Panc1 (cell line): ENCODE data around the gene F11. TPM values are rescaled to one million over a fixed set of nuclear protein-coding genes. Genes with fewer than 3 reads are reported as not detected.

ENCODE experiments used
- ATAC-seq: fragments of 200-7000 bp; cut with Tn5 transposase; 2 replicates; pipeline ENCODE4 v1.9.1; 2020; ENCODE audit warnings: mild to moderate bottlenecking, moderate library complexity
- BruUV-seq: library from RNA; stranded (reverse); fragments of 400-500 nt; replicated peaks from 2 replicates; lab custom pipeline; 2021; lab: Mats Ljungman, UMichigan
- CTCF ChIA-PET: fragments of 300-600 bp; sonication (Branson Sonifier 250); formaldehyde crosslinking; loops from one replicate; lab custom pipeline; 2022; ENCODE audit warnings: antibody characterized with exemption; lab: Charles Lee
- POLR2A ChIA-PET: fragments of 300-600 bp; sonication (Branson Sonifier 250); formaldehyde crosslinking; loops from one replicate; lab custom pipeline; 2022; ENCODE audit warnings: antibody characterized with exemption; lab: Charles Lee
- DNase-seq: peaks from one replicate; pipeline ENCODE4 v3.0.0-alpha.2; 2010; ENCODE audit warnings: low read depth, low spot score
- H3K27ac ChIP-seq: 2 replicates; pipeline ENCODE4 v1.5.1; 2011; ENCODE audit warnings: mild to moderate bottlenecking, low read length, inconsistent platforms
- H3K27me3 ChIP-seq: fragments of 200-500 bp; sonication (Bioruptor generic); 2 replicates; pipeline ENCODE4 v1.6.0; 2014; ENCODE audit warnings: low read length, inconsistent platforms; ENCODE audit not compliant: control insufficient read depth, insufficient read depth
- H3K36me3 ChIP-seq: fragments of 200-500 bp; sonication (Bioruptor generic); 2 replicates; pipeline ENCODE4 v1.5.1; 2014; ENCODE audit warnings: inconsistent platforms, mild to moderate bottlenecking, low read length, moderate library complexity; ENCODE audit not compliant: control insufficient read depth, insufficient read depth
- H3K4me1 ChIP-seq: 2 replicates; pipeline ENCODE4 v1.5.1; 2011; ENCODE audit warnings: inconsistent platforms, mild to moderate bottlenecking, low read length, moderate library complexity; ENCODE audit not compliant: control insufficient read depth, insufficient read depth
- H3K4me3 ChIP-seq, 2 experiments: 2 replicates each; pipeline ENCODE4 v1.5.1; 2011 to 2012; ENCODE audit warnings: low read depth in 2 of 2, low read length in 2 of 2, mild to moderate bottlenecking in 2 of 2, inconsistent platforms in 1 of 2, moderate library complexity in 1 of 2
- H3K9me3 ChIP-seq: fragments of 200-500 bp; sonication (Bioruptor generic); 2 replicates; pipeline ENCODE4 v1.5.1; 2014; ENCODE audit warnings: low read depth, mild to moderate bottlenecking, inconsistent platforms, low read length, moderate library complexity; ENCODE audit not compliant: control insufficient read depth, insufficient read depth
- POLR2AphosphoS5 ChIP-seq: IDR thresholded peaks from 2 replicates; pipeline ENCODE4 v1.6.1; 2012; ENCODE audit warnings: mild to moderate bottlenecking, low read depth, low read length, moderate library complexity
- SIN3A ChIP-seq: IDR thresholded peaks from 2 replicates; pipeline ENCODE4 v1.6.1; 2012; ENCODE audit warnings: low read depth, mild to moderate bottlenecking, low read length, moderate library complexity, borderline replicate concordance; ENCODE audit not compliant: insufficient read depth
- TCF7L2 ChIP-seq: IDR thresholded peaks from 2 replicates; pipeline ENCODE4 v1.6.1; 2011; ENCODE audit warnings: mild to moderate bottlenecking, low read depth, low read length, inconsistent platforms
- in situ Hi-C: cut with HindIII; loops from 2 replicates; pipeline ENCODE4 v1.10.0; 2016; ENCODE audit warnings: low sequenced_read_pairs, low pct_unique_long_range_greater_than_20kb
- intact Hi-C: fragments of 100-400 bp; cut with micrococcal nuclease; formaldehyde crosslinking; loops from one replicate; pipeline ENCODE4 v1.10.0; 2022; ENCODE audit not compliant: unreplicated experiment
- total RNA-seq: library from RNA; stranded (reverse); gene quantifications from one replicate; pipeline ENCODE4 v1.2.1, GENCODE V29; 2021; ENCODE audit not compliant: unreplicated experiment
- TF ChIP-seq, protein P1 (sequence below): fragments of 450-650 bp; IDR thresholded peaks from 2 replicates; pipeline ENCODE4 v1.5.1; 2017; ENCODE audit warnings: mild to moderate bottlenecking
- TF ChIP-seq, protein P2 (sequence below), 2 experiments: IDR thresholded peaks; 2 replicates each; pipeline ENCODE4 v1.6.1; 2011 to 2012; ENCODE audit warnings: low read depth in 2 of 2, control low read depth in 1 of 2, low read length in 1 of 2, mild to moderate bottlenecking in 1 of 2, moderate library complexity in 1 of 2; ENCODE audit not compliant: insufficient read depth in 1 of 2

F11 gene
- total RNA-seq, 1 experiment from 2014 or later: not detected

DNA sequence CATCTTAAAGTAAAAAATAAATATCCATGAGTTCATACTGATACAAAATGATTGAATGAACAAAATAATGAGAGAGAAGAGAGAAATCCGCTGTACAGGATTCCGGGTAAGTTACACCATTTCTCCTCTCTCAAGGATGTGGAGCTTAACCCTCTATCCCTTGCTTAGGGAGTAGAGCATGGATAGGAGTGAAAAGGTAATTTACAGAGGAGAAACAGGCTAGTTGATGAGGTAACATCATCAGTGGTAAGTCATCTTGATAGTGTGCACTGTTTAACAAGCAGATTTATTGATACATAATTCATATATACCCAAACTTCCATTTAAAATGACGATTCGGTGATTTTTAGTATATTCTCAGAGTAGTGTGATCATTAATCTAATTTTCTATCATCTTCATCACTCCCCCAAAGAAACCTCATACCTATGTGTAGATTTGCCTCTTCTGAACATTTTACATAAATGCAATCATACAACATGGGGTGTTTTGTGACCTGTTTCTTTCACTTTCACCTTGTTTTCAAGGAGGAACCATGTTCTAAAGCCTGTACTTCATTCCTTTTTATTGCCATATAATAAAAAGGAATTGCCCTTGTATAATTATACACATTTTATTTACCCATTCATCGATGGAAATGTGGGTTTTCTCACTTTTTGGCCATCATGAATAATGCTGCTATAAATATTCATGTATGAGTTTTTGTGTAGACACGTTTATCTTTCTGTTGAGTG, 34.8 kb downstream of the F11 start:
- Histone ChIP-seq H3K36me3 (no peaks in the 10 kb centered on the region), H3K4me1 (no peaks in the 10 kb centered on the region), H3K27me3 (no peaks in the 10 kb centered on the region), H3K27ac (no peak overlapping the region), H3K9me3 (no peaks in the 10 kb centered on the region), H3K4me3 (no peak overlapping the region)
- ATAC-seq (no peak), DNase-seq (no peak)
- POLR2A ChIA-PET: no interaction called here
- in situ Hi-C loops: no loop called here
- TF ChIP-seq SIN3A (no peak), TCF7L2 (no peak), POLR2AphosphoS5 (no peak)
- TF ChIP-seq, protein P1, sequence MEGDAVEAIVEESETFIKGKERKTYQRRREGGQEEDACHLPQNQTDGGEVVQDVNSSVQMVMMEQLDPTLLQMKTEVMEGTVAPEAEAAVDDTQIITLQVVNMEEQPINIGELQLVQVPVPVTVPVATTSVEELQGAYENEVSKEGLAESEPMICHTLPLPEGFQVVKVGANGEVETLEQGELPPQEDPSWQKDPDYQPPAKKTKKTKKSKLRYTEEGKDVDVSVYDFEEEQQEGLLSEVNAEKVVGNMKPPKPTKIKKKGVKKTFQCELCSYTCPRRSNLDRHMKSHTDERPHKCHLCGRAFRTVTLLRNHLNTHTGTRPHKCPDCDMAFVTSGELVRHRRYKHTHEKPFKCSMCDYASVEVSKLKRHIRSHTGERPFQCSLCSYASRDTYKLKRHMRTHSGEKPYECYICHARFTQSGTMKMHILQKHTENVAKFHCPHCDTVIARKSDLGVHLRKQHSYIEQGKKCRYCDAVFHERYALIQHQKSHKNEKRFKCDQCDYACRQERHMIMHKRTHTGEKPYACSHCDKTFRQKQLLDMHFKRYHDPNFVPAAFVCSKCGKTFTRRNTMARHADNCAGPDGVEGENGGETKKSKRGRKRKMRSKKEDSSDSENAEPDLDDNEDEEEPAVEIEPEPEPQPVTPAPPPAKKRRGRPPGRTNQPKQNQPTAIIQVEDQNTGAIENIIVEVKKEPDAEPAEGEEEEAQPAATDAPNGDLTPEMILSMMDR: no peak
- TF ChIP-seq, protein P2, sequence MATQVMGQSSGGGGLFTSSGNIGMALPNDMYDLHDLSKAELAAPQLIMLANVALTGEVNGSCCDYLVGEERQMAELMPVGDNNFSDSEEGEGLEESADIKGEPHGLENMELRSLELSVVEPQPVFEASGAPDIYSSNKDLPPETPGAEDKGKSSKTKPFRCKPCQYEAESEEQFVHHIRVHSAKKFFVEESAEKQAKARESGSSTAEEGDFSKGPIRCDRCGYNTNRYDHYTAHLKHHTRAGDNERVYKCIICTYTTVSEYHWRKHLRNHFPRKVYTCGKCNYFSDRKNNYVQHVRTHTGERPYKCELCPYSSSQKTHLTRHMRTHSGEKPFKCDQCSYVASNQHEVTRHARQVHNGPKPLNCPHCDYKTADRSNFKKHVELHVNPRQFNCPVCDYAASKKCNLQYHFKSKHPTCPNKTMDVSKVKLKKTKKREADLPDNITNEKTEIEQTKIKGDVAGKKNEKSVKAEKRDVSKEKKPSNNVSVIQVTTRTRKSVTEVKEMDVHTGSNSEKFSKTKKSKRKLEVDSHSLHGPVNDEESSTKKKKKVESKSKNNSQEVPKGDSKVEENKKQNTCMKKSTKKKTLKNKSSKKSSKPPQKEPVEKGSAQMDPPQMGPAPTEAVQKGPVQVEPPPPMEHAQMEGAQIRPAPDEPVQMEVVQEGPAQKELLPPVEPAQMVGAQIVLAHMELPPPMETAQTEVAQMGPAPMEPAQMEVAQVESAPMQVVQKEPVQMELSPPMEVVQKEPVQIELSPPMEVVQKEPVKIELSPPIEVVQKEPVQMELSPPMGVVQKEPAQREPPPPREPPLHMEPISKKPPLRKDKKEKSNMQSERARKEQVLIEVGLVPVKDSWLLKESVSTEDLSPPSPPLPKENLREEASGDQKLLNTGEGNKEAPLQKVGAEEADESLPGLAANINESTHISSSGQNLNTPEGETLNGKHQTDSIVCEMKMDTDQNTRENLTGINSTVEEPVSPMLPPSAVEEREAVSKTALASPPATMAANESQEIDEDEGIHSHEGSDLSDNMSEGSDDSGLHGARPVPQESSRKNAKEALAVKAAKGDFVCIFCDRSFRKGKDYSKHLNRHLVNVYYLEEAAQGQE (IDR thresholded peaks at IDR 0.05; ENCODE audit: insufficient read depth in 1 of 2, low read depth in 2 of 2, low read length in 1 of 2): no peak
- CTCF ChIA-PET: interaction anchor here (0.6 kb wide), 1 partner anchor 253 kb away, joined by 3 read pairs; no protein-coding TSS in a partner anchor
- no TSS peak for BruUV-seq
- intact Hi-C loops: no loop called here

DNA sequence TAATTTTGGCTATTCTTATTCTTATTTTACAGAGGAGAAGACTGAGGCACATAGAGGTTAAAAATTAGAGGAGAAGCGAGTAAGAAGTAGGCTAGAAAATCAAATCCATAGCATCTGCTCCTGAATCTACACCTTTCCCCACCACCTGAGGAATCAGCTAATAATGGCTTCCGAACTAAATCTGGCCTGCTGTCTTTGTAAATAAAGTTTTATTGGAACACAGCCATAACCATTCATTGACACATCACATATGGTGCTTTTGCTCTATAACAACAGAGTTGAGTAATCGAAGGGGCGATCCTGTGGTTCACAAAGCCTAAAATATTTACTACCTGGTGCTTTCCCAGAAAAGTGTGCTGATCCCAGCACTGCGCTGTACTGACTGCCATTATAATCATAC, 38.2 kb downstream of the F11 start:
- intact Hi-C loops: no loop called here
- Histone ChIP-seq H3K9me3 (no peaks in the 10 kb centered on the region), H3K27ac (no peak overlapping the region), H3K27me3 (peaks cover 2% of the 10 kb centered on the region; the same call in 1 of the 2 replicates), H3K36me3 (no peaks in the 10 kb centered on the region), H3K4me3 (no peak overlapping the region), H3K4me1 (no peaks in the 10 kb centered on the region)
- TF ChIP-seq, protein P1: no peak
- TF ChIP-seq, protein P2 (IDR thresholded peaks at IDR 0.05; ENCODE audit: insufficient read depth in 1 of 2, low read depth in 2 of 2, low read length in 1 of 2): no peak
- TF ChIP-seq TCF7L2 (no peak), SIN3A (no peak), POLR2AphosphoS5 (no peak)
- ATAC-seq (no peak), DNase-seq (no peak)
- ChIA-PET POLR2A (no interaction called here), CTCF (no interaction called here)
- in situ Hi-C loops: no loop called here
- BruUV-seq: no TSS peak
